Left renal cortex interstitium (tissue), 4 donors: ENCODE measurements around the gene KIR2DL3. TPM values are rescaled to one million over a fixed set of nuclear protein-coding genes. Genes with fewer than 3 reads are reported as not detected.
"Not testable (repeated sequence)": the region's sequence is repeated elsewhere in the genome, so short reads cannot be mapped to it uniquely, and the experiment has no call there.

Experiments used
- DNase-seq, 4 donors: peaks; one replicate each; pipeline ENCODE4 v3.0.0-alpha.2; 2013; ENCODE audit warnings: low read depth in 4 of 4, low spot score in 2 of 4, missing footprints in 1 of 4
- polyA plus RNA-seq, 4 donors: library from polyadenylated mRNA; unstranded; fragments of 120-200 nt; gene quantifications; one replicate each; pipeline ENCODE4 v1.2.1, GENCODE V29; 2013; ENCODE audit not compliant: insufficient read length in 4 of 4

The KIR2DL3 gene
- polyA plus RNA-seq: under 1 TPM in 1 of 4 donors, not detected in 3; 0.09 TPM

DNA sequence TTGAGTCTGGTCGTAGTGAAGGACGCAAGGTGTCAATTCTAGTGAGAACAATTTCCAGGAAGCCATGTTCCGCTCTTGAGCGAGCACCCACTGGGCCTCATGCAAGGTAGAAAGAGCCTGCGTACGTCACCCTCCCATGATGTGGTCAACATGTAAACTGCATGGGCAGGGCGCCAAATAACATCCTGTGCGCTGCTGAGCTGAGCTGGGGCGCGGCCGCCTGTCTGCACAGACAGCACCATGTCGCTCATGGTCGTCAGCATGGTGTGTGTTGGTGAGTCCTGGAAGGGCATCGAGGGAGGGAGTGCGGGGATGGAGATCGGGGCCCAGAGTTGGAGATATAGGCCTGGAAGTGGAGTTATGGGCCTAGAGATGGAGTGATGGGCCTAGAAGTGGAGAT is at the start of gene KIR2DL3:
Gene KIR2DL3, plus strand, starts transcription at position 208 of the 400 bp plus-strand sequence. Its CDS starts 33 bp downstream, at position 241.
- DNase-seq: not testable (repeated sequence)

DNA sequence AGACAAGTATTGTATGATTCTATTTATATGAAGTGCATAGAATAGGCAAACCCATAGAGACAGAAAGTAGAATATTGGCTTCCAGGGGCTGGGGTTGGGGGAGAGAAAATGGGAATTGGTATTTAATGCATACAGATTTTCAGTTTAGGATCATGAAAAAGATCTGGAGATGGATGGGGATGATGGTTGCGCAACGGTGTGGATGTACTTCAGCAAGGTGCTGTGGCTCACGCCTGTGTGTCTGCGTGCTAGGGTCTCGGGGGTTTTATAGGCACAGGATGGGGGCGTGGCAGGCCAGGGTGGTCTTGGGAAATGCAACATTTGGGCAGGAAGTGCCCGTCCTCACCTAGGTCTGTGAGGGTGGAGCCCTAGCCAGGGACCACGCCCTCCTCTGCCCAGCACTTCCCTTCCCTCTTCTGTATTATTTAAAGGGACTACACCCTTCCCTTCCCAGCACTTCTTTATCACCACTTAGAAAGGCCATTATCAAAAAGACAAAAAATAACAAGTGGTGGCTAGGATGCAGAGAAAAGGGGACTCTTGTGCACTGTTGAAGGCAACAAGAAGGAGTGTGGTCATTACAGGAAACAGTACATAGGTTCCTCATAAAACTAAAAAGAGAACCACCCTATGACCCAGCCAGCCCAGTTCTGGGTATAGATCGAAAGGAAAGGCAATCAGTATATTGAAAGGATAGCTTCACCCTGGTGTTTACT is 46.6 kb upstream of the KIR2DL3 start:
- DNase-seq: no peak

DNA sequence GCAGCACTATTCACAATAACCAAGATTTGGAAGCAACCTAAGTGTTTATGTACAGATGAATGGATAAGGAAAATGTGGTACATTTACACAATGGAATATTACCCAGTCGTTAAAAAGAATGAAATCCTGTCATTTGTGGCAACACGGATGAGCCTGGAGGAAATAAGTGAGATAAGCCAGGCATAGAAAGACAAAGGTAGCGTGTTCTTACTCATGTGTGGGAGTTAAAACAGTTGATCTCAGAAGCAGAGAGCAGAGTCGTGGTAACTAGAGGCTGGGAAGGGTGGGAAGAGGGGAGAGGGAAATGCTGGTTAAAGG is 46.1 kb upstream of the KIR2DL3 start:
- DNase-seq: no peak

DNA sequence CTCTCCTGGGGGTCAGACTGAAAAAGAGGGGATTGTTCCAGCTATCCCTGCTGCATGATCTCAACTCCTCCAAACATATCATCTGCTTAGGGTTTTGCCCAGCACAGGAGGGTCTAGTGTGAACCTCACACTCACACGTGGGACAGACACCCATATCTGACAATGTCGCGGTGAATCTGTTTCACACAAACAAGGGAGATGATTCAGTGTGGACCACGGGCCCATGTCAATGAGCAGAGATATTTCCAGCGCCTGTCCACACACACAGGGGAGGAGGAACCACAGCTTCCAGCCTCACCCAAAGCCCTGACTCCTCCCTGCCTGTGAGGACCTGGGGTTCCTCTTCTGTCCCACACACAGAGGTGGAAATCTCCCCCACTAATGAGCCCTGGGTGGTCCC is 43.7 kb upstream of the KIR2DL3 start:
- no peak for DNase-seq

DNA sequence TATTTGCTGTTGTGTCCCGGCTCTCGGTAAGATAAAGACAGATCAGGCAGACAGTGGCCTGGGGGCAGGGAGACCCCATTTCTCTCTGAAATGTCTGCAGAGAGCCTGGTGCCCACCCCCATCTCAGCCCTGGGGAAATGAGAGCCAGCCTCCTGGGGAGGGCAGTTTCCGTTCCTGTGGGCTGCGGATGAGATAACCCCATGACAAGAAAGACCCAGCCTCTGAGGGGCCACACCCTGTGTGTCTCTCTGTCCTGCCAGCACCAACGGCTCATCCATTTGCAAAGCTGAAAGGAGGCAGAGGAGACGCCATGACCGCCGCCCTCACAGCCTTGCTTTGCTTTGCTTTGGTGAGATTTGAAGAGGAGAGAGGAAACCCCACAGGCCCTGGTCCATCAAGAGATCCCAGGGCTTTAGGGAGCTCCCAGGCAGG is 42.2 kb upstream of the KIR2DL3 start:
- no peak for DNase-seq

DNA sequence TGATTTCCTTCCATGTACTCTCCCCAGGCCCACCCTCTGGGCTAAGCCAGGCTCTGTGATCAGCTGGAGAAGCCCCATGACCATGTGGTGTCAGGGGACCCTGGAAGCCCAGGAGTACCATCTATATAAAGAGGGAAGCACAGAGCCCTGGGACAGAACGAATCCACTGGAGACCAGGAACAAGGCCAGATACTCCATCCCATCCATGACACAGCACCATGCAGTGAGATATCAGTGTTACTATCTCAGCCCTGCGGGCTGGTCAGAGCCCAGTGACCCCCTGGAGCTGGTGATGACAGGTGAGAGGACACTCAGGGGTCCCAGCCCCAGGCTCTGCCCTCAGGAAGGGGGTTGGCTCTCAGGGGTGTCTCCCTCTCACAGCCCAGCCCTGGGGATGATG is 41.5 kb upstream of the KIR2DL3 start:
- no peak for DNase-seq

DNA sequence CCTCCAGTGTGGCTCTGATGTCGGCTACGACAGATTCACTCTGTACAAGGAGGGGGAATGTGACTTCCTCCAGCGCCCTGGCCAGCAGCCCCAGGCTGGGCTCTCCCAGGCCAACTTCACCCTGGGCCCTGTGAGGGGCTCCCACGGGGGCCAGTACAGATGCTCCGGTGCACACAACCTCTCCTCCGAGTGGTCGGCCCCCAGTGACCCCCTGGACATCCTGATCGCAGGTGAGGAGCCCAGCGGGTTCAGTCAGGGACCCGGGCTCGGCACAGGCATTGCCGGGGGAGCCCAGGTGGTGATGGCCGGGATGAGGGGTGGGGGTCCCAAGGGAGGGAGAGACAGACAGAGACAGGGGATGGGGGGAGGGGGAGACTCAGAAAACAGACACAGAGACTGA is 40.6 kb upstream of the KIR2DL3 start:
- DNase-seq: not testable (repeated sequence)

DNA sequence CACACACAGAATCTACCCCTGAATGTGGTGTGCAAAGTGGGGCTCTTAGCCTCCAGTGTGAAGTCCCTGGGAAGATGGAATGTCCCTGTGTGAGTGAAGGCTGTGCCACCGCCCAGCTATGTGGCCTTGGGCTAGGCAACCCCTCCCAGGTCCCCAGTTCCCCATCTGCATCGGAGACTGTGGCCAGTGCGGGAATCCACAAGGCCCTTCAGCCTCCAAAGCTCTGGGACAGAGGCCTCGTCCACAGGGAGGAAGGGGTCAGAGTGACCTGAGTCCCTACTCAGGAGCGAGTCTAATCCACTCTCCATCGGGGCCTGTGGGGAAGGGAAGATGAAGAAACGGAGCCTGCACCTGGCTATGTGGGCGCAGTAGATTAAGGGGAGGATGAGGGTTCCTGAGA is 33.4 kb upstream of the KIR2DL3 start:
- DNase-seq: no peak

DNA sequence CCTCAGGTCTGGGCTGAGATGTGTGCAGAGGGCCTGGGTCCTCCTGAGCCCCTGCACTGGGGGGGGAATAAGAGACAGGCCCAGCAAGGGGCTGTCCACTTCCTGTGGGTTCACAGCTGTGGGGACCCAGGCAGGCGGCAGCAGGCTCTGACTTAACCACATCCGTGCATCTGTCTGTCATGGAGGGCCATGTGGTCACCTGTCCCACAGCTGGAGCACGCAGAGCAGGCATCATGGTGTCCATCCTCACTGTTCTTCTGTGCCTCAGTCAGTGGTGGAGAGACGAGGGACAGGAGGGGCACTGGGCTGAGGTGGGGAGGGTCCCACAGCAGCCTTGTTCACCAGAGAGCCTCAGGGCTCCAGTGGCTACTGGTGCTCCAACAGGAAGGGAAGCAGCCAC is 30.4 kb upstream of the KIR2DL3 start:
- no peak for DNase-seq

DNA sequence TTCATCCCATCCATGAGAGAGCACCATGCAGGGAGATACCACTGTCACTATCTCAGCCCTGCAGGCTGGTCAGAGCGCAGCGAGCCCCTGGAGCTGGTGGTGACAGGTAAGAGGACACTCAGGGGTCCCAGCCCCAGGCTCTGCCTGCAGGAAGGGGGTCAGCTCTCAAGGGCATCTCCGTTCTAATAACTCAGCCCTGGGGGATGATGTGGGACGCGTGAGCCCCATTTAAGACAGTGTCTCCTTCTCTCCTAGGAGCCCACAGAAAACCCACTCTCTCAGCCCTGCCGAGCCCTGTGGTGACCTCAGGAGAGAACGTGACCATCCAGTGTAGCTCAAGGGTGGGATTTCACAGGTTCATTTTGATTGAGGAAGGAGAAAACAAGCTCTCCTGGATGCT is 29.5 kb upstream of the KIR2DL3 start:
- DNase-seq: no peak

DNA sequence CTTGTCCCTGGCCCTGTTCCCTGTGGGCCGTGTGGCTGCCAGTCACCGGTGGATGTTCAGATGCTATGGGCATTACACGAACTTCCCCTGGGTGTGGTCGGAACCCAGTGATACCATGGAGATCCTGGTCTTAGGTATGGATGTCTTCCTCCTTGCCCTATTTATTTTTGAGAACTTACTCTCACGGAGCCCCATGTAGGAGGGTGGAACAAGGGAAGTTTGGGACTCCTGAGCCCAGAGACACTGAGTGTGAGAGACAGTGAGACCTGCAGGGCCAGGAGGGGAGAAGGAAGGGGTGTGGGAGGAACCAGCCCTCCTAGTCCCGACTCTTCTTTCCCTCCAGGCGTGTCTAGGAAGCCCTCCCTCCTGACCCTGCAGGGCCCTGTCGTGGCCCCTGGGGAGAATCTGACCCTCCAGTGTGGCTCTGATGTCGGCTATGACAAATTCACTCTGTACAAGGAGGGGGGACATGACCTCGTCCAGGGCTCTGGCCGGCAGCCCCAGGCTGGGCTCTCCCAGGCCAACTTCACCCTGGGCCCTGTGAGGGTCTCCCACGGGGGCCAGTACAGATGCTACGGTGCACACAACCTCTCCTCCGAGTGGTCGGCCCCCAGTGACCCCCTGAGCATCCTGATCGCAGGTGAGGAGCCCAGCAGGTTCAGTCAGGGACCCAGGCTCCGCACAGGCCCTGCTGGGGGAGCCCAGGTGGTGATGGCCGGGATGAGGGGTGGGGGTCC is 28.9 kb upstream of the KIR2DL3 start:
- DNase-seq: no peak

DNA sequence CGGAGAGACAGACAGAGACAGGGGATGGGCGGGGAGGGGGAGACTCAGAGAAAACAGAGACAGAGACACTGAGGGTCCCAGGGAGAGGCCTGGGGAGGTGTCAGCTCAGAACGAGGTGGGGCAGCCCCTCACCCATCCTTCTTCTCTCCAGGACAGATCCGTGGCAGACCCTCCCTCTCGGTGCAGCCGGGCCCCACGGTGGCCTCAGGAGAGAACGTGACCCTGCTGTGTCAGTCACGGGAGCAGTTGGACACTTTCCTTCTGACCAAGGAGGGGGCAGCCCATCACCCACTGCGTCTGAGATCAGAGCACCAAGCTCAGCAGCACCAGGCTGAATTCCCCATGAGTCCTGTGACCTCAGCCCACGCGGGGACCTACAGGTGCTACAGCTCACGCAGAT is 28.4 kb upstream of the KIR2DL3 start:
- not testable (repeated sequence) for DNase-seq

DNA sequence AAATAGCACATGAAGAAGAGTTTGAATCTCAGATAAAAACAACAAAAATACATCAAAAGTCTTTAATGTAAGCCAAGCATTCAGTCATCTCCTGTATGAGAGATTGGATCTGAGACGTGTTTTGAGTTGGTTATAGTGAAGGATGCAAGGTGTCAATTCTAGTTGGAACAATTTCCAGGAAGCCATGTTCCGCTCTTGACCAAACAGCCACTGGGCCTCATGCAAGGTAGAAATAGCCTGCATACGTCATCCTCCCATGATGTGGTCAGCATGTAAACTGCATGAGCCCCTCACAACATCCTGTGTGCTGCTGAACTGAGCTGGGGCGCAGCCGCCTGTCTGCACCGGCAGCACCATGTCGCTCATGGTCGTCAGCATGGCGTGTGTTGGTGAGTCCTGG is 14.2 kb upstream of the KIR2DL3 start, which contains the start of gene KIR3DL3:
Gene KIR3DL3, plus strand, starts transcription at position 301 of the 400 bp plus-strand sequence. Its CDS starts 55 bp downstream, at position 356.
- DNase-seq: no peak

DNA sequence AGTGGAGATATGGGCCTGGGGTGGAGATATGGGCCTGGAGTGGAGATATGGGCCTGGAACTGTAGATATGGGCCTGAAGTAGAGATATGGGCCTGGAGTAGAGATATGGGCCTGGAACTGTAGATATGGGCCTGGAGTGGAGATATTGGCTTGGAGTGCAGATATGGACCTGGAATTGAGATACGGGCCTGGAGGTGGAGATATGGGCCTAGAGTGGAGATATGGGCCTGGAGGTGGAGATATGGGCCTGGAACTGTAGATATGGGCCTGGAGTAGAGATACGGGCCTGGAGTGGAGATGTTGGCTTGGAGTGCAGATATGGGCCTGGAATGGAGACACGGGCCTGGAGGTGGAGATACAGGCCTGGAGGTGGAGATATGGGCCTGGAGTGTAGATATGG is 13.7 kb upstream of the KIR2DL3 start:
- DNase-seq: no peak

DNA sequence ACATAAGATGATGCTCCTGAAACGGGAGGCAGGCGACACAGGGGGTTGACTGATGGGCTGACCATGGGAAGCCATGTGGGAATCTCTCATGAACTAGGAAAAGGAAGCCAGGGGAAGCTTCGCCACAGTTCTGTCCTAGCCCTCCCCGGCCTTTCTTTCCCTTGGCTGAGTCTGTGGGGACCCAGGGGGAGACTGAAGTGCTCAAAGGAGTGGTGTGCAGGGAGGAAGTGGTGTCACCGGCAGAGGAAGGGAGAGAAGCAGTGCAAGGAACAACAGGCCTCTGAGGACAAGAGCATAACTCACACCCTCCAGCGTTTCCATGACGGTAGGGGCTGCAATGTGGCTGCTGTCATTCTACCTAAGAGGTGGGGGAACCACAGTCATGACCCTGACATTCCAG is 13.0 kb upstream of the KIR2DL3 start:
- DNase-seq: no peak

DNA sequence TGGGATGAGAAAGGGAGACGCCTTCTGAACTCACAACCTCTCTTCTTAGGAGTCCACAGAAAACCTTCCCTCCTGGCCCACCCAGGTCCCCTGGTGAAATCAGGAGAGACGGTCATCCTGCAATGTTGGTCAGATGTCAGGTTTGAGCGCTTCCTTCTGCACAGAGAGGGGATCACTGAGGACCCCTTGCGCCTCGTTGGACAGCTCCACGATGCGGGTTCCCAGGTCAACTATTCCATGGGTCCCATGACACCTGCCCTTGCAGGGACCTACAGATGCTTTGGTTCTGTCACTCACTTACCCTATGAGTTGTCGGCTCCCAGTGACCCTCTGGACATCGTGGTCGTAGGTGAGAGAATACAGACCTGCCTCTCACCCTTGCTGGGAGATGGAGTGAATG is 10.8 kb upstream of the KIR2DL3 start:
- DNase-seq: no peak

DNA sequence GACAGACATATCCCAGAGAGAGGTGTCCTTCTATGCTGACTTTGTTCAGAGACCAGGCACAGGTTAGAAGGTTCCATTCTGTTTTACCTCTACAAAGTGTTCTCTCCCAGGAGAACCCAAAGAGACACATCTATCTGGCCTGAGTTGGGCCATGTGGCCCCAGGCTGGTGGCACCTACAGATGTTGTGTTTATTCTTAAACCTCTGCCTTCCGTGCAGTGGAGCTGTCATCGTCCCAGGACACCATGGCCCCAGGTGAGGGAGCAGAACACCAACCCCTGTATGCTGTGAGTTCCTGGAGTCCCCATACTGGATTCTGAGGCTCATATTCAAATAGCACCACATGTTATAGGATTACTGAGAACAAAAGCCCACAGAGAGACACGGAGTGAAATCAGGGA is 10.1 kb upstream of the KIR2DL3 start:
- DNase-seq: no peak

DNA sequence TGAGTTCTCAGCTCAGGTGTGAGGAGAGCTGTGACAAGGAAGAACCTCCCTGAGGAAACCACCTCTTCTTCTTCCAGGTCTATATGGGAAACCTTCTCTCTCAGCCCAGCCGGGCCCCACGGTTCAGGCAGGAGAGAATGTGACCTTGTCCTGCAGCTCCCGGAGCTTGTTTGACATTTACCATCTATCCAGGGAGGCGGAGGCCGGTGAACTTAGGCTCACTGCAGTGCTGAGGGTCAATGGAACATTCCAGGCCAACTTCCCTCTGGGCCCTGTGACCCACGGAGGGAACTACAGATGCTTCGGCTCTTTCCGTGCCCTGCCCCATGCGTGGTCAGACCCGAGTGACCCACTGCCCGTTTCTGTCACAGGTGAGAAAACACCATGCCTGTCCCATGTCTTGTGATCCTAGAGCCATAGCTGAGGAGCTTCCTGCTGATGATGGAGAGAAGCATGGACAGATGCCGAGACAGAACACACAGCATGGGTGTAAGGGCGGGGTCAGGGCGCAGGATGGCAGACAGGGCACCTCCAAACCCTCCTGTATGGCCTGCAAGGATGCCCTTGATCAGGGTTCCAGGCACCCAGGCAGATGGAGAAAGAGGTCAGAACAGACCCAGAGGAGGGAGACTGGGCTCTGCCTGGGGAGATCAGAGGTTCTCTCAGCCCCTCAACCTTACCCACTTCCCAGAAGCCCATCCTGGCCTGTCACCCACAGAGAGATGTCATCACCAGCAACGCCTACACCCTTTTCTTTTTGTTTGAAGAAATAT is 8.7 kb upstream of the KIR2DL3 start:
- DNase-seq: no peak

DNA sequence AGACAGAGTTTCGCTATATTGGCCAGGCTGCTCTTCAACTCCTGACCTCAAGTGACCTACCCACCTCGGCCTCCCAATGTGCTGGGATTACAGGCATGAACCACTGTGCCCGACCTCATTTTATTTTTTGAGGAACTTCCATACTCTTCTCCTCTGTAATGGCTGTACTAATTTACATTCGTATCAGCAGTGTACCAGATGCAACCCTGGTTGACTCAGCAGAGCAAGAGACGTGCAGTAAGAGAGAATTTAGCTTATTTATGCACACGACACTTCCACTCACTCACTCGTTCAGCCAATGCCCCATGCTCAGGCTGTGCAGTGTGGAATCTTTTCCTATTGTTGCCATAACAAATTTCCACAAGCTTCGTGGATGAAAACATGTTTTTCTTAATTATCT is 7.1 kb upstream of the KIR2DL3 start:
- DNase-seq: no peak

DNA sequence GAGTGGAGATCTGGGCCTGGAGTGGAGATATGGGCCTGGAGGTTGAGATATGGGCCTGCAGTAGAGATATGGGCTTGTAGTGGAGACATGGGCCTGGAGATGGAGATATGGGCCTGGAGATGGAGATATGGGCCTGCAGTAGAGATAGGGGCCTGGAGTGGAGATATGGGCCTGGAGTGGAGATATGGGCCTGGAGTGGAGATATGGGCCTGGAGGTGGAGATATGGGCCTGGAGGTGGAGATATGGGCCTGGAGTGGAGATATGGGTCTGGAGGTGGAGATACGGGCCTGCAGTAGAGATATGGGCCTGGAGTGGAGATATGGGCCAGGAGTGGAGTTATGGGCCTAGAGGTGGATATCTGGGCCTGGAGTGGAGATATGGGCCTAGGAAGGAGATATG is 402 bp downstream of the KIR2DL3 start:
- DNase-seq: no peak
